ENCODE measurements around the gene NLRC5. TPM values are rescaled to one million over a fixed set of nuclear protein-coding genes. Genes with fewer than 3 reads are reported as not detected.

The NLRC5 gene
- total RNA-seq, 1 donor from 2014 or later = 1.5 TPM

DNA sequence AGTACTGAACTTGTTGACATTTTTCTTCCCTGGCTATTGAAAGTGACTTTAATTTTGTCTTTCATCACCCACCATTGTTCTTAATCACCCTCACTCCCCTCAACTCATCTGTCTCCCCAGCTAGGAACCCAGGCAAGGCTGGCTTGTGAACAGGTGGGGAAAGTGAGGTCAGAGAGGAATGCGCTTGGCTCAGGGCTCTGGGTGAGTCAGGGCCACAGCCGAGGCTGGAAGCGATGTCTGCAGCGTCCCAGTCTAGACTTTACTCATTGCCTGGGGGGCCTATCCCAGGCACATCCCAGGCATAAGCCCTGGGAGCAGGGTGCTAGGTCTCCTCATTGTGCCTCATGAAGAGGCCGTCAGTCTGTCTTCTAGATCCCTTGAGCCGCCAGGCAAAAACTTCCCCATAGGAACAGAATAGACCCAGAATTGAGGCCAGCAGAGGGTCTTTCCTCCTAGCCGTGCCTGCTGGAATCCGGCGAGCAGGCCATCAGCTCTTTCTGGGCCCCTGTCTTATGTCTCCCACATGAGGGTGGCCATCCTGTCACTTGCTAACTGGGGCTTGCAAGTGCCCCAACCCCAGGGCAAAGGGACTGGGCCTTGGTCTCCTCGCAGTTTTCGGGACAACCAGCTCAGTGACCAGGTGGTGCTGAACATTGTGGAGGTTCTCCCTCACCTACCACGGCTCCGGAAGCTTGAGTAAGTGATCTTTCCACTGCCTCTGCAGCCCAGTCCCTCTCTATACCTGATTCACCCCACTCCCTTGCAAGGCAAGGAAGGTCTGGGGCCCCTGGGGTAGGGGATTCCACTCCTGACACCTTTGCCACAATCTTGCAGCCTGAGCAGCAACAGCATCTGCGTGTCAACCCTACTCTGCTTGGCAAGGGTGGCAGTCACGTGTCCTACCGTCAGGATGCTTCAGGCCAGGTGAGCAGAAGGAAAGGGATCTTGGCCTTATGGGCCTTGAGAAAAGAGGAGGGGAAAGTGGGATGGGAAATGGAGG, 40.1 kb downstream of the NLRC5 start:
- Mint-ChIP-seq H3K9me3 (ENCODE audit: unreplicated experiment) (peaks cover 3% of the 10 kb centered on the region), H3K4me1 (ENCODE audit: low read depth, unreplicated experiment) (no peaks in the 10 kb centered on the region), H3K36me3 (ENCODE audit: unreplicated experiment) (no peaks in the 10 kb centered on the region), H3K27ac (ENCODE audit: unreplicated experiment) (no peak overlapping the region), H3K4me3 (ENCODE audit: unreplicated experiment) (no peak overlapping the region), H3K27me3 (ENCODE audit: unreplicated experiment) (peaks cover 5% of the 10 kb centered on the region)
- no peak for TF ChIP-seq CTCF (IDR thresholded peaks at IDR 0.05; ENCODE audit: partially characterized antibody, unreplicated experiment)
- no peak for DNase-seq

GRCh38 chr16:57030346-57030902, 41.1 kb downstream of the NLRC5 start:
- H3K27ac Mint-ChIP-seq (ENCODE audit: unreplicated experiment) = no peak overlapping the region
- H3K36me3 Mint-ChIP-seq (ENCODE audit: unreplicated experiment) = no peaks in the 10 kb centered on the region
- peaks cover 9% of the 10 kb centered on the region for H3K27me3 Mint-ChIP-seq (ENCODE audit: unreplicated experiment)
- no peak overlapping the region for H3K4me3 Mint-ChIP-seq (ENCODE audit: unreplicated experiment)
- no peak for TF ChIP-seq CTCF (IDR thresholded peaks at IDR 0.05; ENCODE audit: partially characterized antibody, unreplicated experiment)
- H3K9me3 Mint-ChIP-seq (ENCODE audit: unreplicated experiment) = peaks cover 3% of the 10 kb centered on the region
- no peaks in the 10 kb centered on the region for H3K4me1 Mint-ChIP-seq (ENCODE audit: low read depth, unreplicated experiment)
- DNase-seq = no peak

GRCh38 chr16:57031156-57031555, 41.8 kb downstream of the NLRC5 start:
- Mint-ChIP-seq H3K36me3 (ENCODE audit: unreplicated experiment) (no peaks in the 10 kb centered on the region), H3K27ac (ENCODE audit: unreplicated experiment) (no peak overlapping the region), H3K27me3 (ENCODE audit: unreplicated experiment) (peaks cover 10% of the 10 kb centered on the region), H3K4me3 (ENCODE audit: unreplicated experiment) (no peak overlapping the region), H3K4me1 (ENCODE audit: low read depth, unreplicated experiment) (no peaks in the 10 kb centered on the region), H3K9me3 (ENCODE audit: unreplicated experiment) (peaks cover 3% of the 10 kb centered on the region)
- no peak for DNase-seq
- TF ChIP-seq CTCF (IDR thresholded peaks at IDR 0.05; ENCODE audit: partially characterized antibody, unreplicated experiment) = no peak

GRCh38 chr16:57032346-57032745, 43.0 kb downstream of the NLRC5 start:
- H3K9me3 Mint-ChIP-seq (ENCODE audit: unreplicated experiment) = peaks cover 1% of the 10 kb centered on the region
- no peaks in the 10 kb centered on the region for H3K4me1 Mint-ChIP-seq (ENCODE audit: low read depth, unreplicated experiment)
- DNase-seq = no peak
- no peak overlapping the region for H3K27ac Mint-ChIP-seq (ENCODE audit: unreplicated experiment)
- TF ChIP-seq CTCF (IDR thresholded peaks at IDR 0.05; ENCODE audit: partially characterized antibody, unreplicated experiment) = no peak
- H3K27me3 Mint-ChIP-seq (ENCODE audit: unreplicated experiment) = peaks cover 7% of the 10 kb centered on the region
- no peaks in the 10 kb centered on the region for H3K36me3 Mint-ChIP-seq (ENCODE audit: unreplicated experiment)
- no peak overlapping the region for H3K4me3 Mint-ChIP-seq (ENCODE audit: unreplicated experiment)

DNA sequence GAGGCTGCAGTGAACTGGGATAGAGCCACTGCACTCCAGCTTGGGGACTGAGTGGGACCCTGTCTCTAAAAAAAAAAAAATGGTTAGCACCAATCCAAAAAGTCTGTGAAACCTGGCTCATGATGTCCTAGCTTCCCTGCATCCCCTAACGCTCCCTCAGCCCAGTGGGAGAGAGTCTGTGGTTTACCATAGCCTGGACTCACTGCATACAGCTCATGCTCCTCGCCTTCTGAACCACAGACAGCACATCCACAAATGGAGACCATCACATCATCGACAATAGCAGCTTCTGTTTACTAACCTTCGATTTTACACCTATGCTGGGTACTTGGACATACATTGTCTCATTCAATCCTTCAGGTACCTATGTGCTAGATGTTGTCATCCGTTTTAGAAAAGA, 43.6 kb downstream of the NLRC5 start:
- no peaks in the 10 kb centered on the region for H3K9me3 Mint-ChIP-seq (ENCODE audit: unreplicated experiment)
- no peak overlapping the region for H3K27ac Mint-ChIP-seq (ENCODE audit: unreplicated experiment)

More for the DNA sequence above, 43.6 kb downstream of the NLRC5 start:
- TF ChIP-seq CTCF (IDR thresholded peaks at IDR 0.05; ENCODE audit: partially characterized antibody, unreplicated experiment) = no peak
- no peaks in the 10 kb centered on the region for H3K36me3 Mint-ChIP-seq (ENCODE audit: unreplicated experiment)
- no peaks in the 10 kb centered on the region for H3K4me1 Mint-ChIP-seq (ENCODE audit: low read depth, unreplicated experiment)
- peaks cover 5% of the 10 kb centered on the region for H3K27me3 Mint-ChIP-seq (ENCODE audit: unreplicated experiment)
- H3K4me3 Mint-ChIP-seq (ENCODE audit: unreplicated experiment) = no peak overlapping the region
- DNase-seq = no peak
